Muscle layer of duodenum (tissue), 2 donors: ENCODE data around the gene ACSL3.
"Not testable (repeated sequence)": the region's sequence is repeated elsewhere in the genome, so short reads cannot be mapped to it uniquely, and the experiment has no call there.

Source experiments
- H3K27ac ChIP-seq: one replicate; pipeline ENCODE4 v1.7.0; 2013; ENCODE audit warnings: mild to moderate bottlenecking, low read length
- H3K27me3 ChIP-seq: one replicate; pipeline ENCODE4 v1.7.0; 2013; ENCODE audit warnings: low read depth, mild to moderate bottlenecking, control low read depth, low read length
- H3K36me3 ChIP-seq, 2 donors: one replicate each; pipeline ENCODE4 v1.7.0; 2013; ENCODE audit warnings: low read length in 2 of 2, control low read depth in 1 of 2, mild to moderate bottlenecking in 1 of 2; ENCODE audit not compliant: insufficient read depth in 2 of 2, control insufficient read depth in 1 of 2
- H3K4me1 ChIP-seq, 2 donors: one replicate each; pipeline ENCODE4 v1.7.0; 2013; ENCODE audit warnings: low read length in 2 of 2, mild to moderate bottlenecking in 2 of 2, control low read depth in 1 of 2, moderate library complexity in 1 of 2; ENCODE audit not compliant: insufficient read depth in 2 of 2, control insufficient read depth in 1 of 2
- H3K4me3 ChIP-seq, 2 donors: one replicate each; pipeline ENCODE4 v1.7.0; 2013; ENCODE audit warnings: low read length in 2 of 2, low read depth in 1 of 2, mild to moderate bottlenecking in 1 of 2
- H3K9me3 ChIP-seq, 2 donors: one replicate each; pipeline ENCODE4 v1.7.0; 2013; ENCODE audit warnings: low read length in 2 of 2, control low read depth in 1 of 2, mild to moderate bottlenecking in 1 of 2; ENCODE audit not compliant: control insufficient read depth in 1 of 2
- donor health status: healthy.

Gene ACSL3

GRCh38 chr2:222917212-222917611 lies 56.4 kb downstream of the ACSL3 start:
- not testable (repeated sequence) for H3K27me3 ChIP-seq, H3K9me3 ChIP-seq, H3K4me3 ChIP-seq, H3K27ac ChIP-seq
- peaks cover 20 to 30% of the 10 kb centered on the region in 2 donors for H3K36me3 ChIP-seq
- peaks cover 3 to 17% of the 10 kb centered on the region in 2 donors for H3K4me1 ChIP-seq

- H3K4me1 ChIP-seq, result peaks cover 3 to 7% of the 10 kb centered on the region in 2 donors
- no peak overlapping the region for H3K4me3 ChIP-seq
- no peak overlapping the region for H3K27ac ChIP-seq
- H3K27me3 ChIP-seq, result no peaks in the 10 kb centered on the region
- no peaks in the 10 kb centered on the region for H3K9me3 ChIP-seq
- H3K36me3 ChIP-seq, result peaks cover 39 to 47% of the 10 kb centered on the region in 2 donors
Observed at GRCh38 chr2:222919841-222920526, 59.1 kb downstream of the ACSL3 start.

- Histone ChIP-seq H3K4me3 (no peak overlapping the region), H3K9me3 (no peaks in the 10 kb centered on the region), H3K27ac (no peak overlapping the region), H3K27me3 (no peaks in the 10 kb centered on the region), H3K4me1 (peaks cover under 1 to 3% of the 10 kb centered on the region in 2 donors), H3K36me3 (peaks cover 44 to 47% of the 10 kb centered on the region in 2 donors)
Observed at GRCh38 chr2:222920657-222921186, 59.9 kb downstream of the ACSL3 start.

GRCh38 chr2:222922019-222922800 lies 61.4 kb downstream of the ACSL3 start:
- H3K4me3 ChIP-seq, result no peak overlapping the region
- H3K4me1 ChIP-seq, result peaks cover 0 to 3% of the 10 kb centered on the region in 2 donors
- no peaks in the 10 kb centered on the region for H3K9me3 ChIP-seq
- H3K27ac ChIP-seq, result no peak overlapping the region
- no peaks in the 10 kb centered on the region for H3K27me3 ChIP-seq
- H3K36me3 ChIP-seq, result peaks cover 41 to 43% of the 10 kb centered on the region in 2 donors

- Histone ChIP-seq H3K36me3 (peaks cover 27 to 37% of the 10 kb centered on the region in 2 donors), H3K4me1 (no peaks in the 10 kb centered on the region), H3K27ac (no peak overlapping the region), H3K9me3 (no peaks in the 10 kb centered on the region), H3K4me3 (no peak overlapping the region), H3K27me3 (no peaks in the 10 kb centered on the region)
Observed at GRCh38 chr2:222926915-222927314, 66.1 kb downstream of the ACSL3 start.

GRCh38 chr2:222927600-222927999 lies 66.8 kb downstream of the ACSL3 start:
- no peak overlapping the region for H3K4me3 ChIP-seq
- no peaks in the 10 kb centered on the region for H3K9me3 ChIP-seq
- H3K36me3 ChIP-seq, result peaks cover 24 to 36% of the 10 kb centered on the region in 2 donors
- no peak overlapping the region for H3K27ac ChIP-seq
- H3K27me3 ChIP-seq, result no peaks in the 10 kb centered on the region
- no peaks in the 10 kb centered on the region for H3K4me1 ChIP-seq

- Histone ChIP-seq H3K4me3 (no peak overlapping the region), H3K9me3 (no peaks in the 10 kb centered on the region), H3K27ac (no peak overlapping the region), H3K36me3 (peaks cover 16 to 36% of the 10 kb centered on the region in 2 donors), H3K4me1 (no peaks in the 10 kb centered on the region), H3K27me3 (no peaks in the 10 kb centered on the region)
Observed at GRCh38 chr2:222928335-222928734, 67.5 kb downstream of the ACSL3 start.

- H3K36me3 ChIP-seq, result peaks cover 16 to 42% of the 10 kb centered on the region in 2 donors
- no peak overlapping the region for H3K27ac ChIP-seq
- H3K4me3 ChIP-seq, result no peak overlapping the region
- no peaks in the 10 kb centered on the region for H3K9me3 ChIP-seq
- H3K4me1 ChIP-seq, result no peaks in the 10 kb centered on the region
- no peaks in the 10 kb centered on the region for H3K27me3 ChIP-seq
Observed at GRCh38 chr2:222930862-222931261, 70.0 kb downstream of the ACSL3 start.

GRCh38 chr2:222931659-222932058 lies 70.8 kb downstream of the ACSL3 start:
- peaks cover 16 to 50% of the 10 kb centered on the region in 2 donors for H3K36me3 ChIP-seq

GRCh38 chr2:222933458-222933857 lies 72.6 kb downstream of the ACSL3 start:
- Histone ChIP-seq H3K4me1 (no peaks in the 10 kb centered on the region), H3K4me3 (no peak overlapping the region), H3K36me3 (peaks cover 16 to 63% of the 10 kb centered on the region in 2 donors), H3K27me3 (no peaks in the 10 kb centered on the region), H3K27ac (no peak overlapping the region), H3K9me3 (peaks cover 4 to 14% of the 10 kb centered on the region in 2 donors)

More at GRCh38 chr2:222931659-222932058, 70.8 kb downstream of the ACSL3 start:
- Histone ChIP-seq H3K4me1 (no peaks in the 10 kb centered on the region), H3K27me3 (no peaks in the 10 kb centered on the region), H3K9me3 (peaks cover 0 to under 1% of the 10 kb centered on the region in 2 donors), H3K27ac (no peak overlapping the region), H3K4me3 (no peak overlapping the region)

GRCh38 chr2:222935688-222936298 lies 75.0 kb downstream of the ACSL3 start:
- no peak overlapping the region for H3K27ac ChIP-seq
- no peak overlapping the region for H3K4me3 ChIP-seq
- H3K27me3 ChIP-seq, result no peaks in the 10 kb centered on the region
- peaks cover 20 to 67% of the 10 kb centered on the region in 2 donors for H3K36me3 ChIP-seq
- H3K4me1 ChIP-seq, result no peaks in the 10 kb centered on the region
- H3K9me3 ChIP-seq, result peaks cover 4 to 16% of the 10 kb centered on the region in 2 donors
